Hematopoietic multipotent progenitor cell treated with erythropoietin and hydrocortisone succinate and interleukin-3 and kit ligand, for 6 days (in vitro differentiated cells): ENCODE measurements around the gene MRPL44.

ENCODE experiments used
- DNase-seq: peaks from one replicate; pipeline ENCODE4 v3.0.0-alpha.2; 2015

The MRPL44 gene

GRCh38 chr2:224014336-224014735 lies 57.1 kb downstream of the MRPL44 start:
- DNase-seq, result no peak

DNA sequence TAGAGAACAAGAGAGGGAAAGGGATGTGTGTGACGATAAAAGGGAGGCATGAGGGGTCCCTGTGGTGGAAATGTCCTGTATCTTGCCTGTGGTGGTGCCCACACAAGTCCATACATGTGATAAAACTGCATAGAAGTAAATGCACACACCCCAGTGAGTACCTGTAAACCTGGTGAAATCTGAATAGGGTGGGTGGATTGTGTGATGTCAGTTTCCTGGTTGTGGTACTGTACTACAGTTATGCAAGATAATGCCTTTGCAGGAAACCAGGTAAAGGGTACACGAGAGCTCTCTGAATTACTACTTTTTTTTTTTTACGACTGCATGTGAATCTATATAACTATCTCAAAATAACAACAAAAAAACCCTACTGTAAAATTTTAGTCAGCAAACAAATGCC lies 59.7 kb downstream of the MRPL44 start:
- no peak for DNase-seq
